IMR-90 (cell line): ENCODE results near the gene ATXN1.

Experiments
- BHLHE40 ChIP-seq: fragments of 150-350 bp; IDR thresholded peaks from 2 replicates; pipeline ENCODE4 v1.6.1; 2016; ENCODE audit warnings: mild to moderate bottlenecking, low read depth, low read length
- CEBPB ChIP-seq: IDR thresholded peaks from 2 replicates; pipeline ENCODE4 v1.6.1; 2012; ENCODE audit warnings: low read depth, low read length, improper control_type of control experiment
- CHD1 ChIP-seq: IDR thresholded peaks from 2 replicates; pipeline ENCODE4 v1.6.1; 2012; ENCODE audit warnings: low read depth, low read length, improper control_type of control experiment
- CTCF ChIP-seq: conservative IDR thresholded peaks from 2 replicates; pipeline ENCODE4 v1.5.1; 2012; ENCODE audit warnings: mild to moderate bottlenecking, low read depth, low read length, improper control_type of control experiment
- MAFK ChIP-seq: IDR thresholded peaks from 2 replicates; pipeline ENCODE4 v1.6.1; 2012; ENCODE audit warnings: low read depth, low read length, improper control_type of control experiment
- MXI1 ChIP-seq: IDR thresholded peaks from 2 replicates; pipeline ENCODE4 v1.6.1; 2012; ENCODE audit warnings: low read depth, mild to moderate bottlenecking, low read length, moderate library complexity, borderline replicate concordance
- POLR2A ChIP-seq: IDR thresholded peaks from 2 replicates; pipeline ENCODE4 v1.6.1; 2012; ENCODE audit warnings: mild to moderate bottlenecking, low read depth, low read length
- RAD21 ChIP-seq: IDR thresholded peaks from 2 replicates; pipeline ENCODE4 v1.6.1; 2012; ENCODE audit warnings: low read length, improper control_type of control experiment
- RCOR1 ChIP-seq: IDR thresholded peaks from 2 replicates; pipeline ENCODE4 v1.6.1; 2012; ENCODE audit warnings: mild to moderate bottlenecking, low read length, improper control_type of control experiment; ENCODE audit not compliant: insufficient replicate concordance
- RFX5 ChIP-seq: IDR thresholded peaks from 2 replicates; pipeline ENCODE4 v1.8.0; 2012; ENCODE audit warnings: low read depth, mild to moderate bottlenecking, low read length, moderate library complexity
- USF2 ChIP-seq: fragments of 150-350 bp; IDR thresholded peaks from 2 replicates; pipeline ENCODE4 v1.6.1; 2017; ENCODE audit warnings: mild to moderate bottlenecking, antibody characterized with exemption, low read length, low read depth

- no peak for TF ChIP-seq CTCF
- no peak for TF ChIP-seq POLR2A
- no peak for TF ChIP-seq MXI1
- no peak for TF ChIP-seq RAD21
- TF ChIP-seq CEBPB = no peak
- no peak for TF ChIP-seq USF2
- TF ChIP-seq RCOR1 = no peak
- no peak for TF ChIP-seq MAFK
- TF ChIP-seq CHD1 = no peak
- TF ChIP-seq BHLHE40 = no peak
- no peak for TF ChIP-seq RFX5
Observed at GRCh38 chr6:16713597-16713996, 47.7 kb downstream of the ATXN1 start.
